DND-41 (cell line): Measurements from ENCODE around the gene ZNF883.

Experiments
- CTCF ChIP-seq: IDR thresholded peaks from 2 replicates; pipeline ENCODE4 v1.5.1; 2012; ENCODE audit warnings: borderline replicate concordance, low read length, moderate library complexity, mild to moderate bottlenecking; ENCODE audit not compliant: poor library complexity, severe bottlenecking; ENCODE audit errors: extremely low read depth
- EZH2 ChIP-seq: IDR thresholded peaks from 3 replicates; pipeline ENCODE4 v1.6.1; 2012; ENCODE audit warnings: borderline replicate concordance, low read depth, mild to moderate bottlenecking, moderate library complexity, low read length, inconsistent platforms; ENCODE audit not compliant: severe bottlenecking

- no peak for TF ChIP-seq EZH2
- no peak for TF ChIP-seq CTCF
These were observed 14.2 kb upstream of the ZNF883 start for GRCh38 chr9:113026200-113026599.
